HG02884 (cell line): ENCODE measurements around the gene HLA-DPA1.
"Not testable (repeated sequence)": the region's sequence is repeated elsewhere in the genome, so short reads cannot be mapped to it uniquely, and the experiment has no call there.

ENCODE experiments used
- ATAC-seq: cut with Tn5 transposase; IDR thresholded peaks from one replicate; pipeline ENCODE4 v1.9.1; 2021; ENCODE audit warnings: mild to moderate bottlenecking, moderate library complexity; ENCODE audit not compliant: unreplicated experiment

HLA-DPA1 gene

DNA sequence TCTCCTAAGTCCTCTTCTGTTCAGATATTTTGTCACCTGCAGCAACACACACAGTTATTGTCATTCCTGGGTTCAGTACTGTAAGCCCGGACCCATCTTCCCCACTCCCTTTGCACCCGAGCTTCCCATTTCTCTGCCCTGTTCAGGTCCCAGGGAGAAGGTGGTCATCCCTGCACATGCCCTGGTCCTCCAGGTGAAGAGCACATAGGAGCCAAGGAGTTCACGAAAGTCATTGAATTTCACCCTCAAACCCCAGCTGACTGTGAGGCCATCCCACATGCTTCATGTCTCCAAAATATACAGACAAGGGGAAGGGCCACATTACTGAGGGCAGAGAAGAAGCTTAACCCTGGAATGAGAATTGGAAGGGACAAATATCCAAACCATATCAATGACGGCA lies 8.1 kb downstream of the HLA-DPA1 start:
- ATAC-seq = no peak

DNA sequence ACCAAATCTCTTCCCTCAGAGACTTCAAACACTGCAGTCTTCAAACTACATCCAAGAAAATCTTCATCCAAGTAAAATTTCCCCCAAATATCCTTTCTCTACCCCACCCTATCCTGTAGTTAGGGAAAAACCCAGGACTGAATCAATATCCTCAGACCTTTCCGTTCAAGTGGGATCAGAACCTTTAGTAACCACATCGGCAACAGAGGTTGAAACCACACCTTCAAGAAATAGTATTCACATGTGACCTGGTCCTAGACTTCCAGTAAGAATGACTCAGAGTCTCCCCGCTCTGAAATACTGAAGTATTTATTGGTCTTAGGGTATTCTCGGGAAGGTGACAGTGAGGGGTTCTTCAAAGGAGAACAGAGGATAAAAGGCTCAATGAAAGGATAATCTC lies 8.7 kb downstream of the HLA-DPA1 start:
- ATAC-seq = no peak

- ATAC-seq = not testable (repeated sequence)
Observed at GRCh38 chr6:33063435-33063834, 10.0 kb downstream of the HLA-DPA1 start.

GRCh38 chr6:33061987-33062386 lies 11.5 kb downstream of the HLA-DPA1 start:
- ATAC-seq = peak; percentile 43

DNA sequence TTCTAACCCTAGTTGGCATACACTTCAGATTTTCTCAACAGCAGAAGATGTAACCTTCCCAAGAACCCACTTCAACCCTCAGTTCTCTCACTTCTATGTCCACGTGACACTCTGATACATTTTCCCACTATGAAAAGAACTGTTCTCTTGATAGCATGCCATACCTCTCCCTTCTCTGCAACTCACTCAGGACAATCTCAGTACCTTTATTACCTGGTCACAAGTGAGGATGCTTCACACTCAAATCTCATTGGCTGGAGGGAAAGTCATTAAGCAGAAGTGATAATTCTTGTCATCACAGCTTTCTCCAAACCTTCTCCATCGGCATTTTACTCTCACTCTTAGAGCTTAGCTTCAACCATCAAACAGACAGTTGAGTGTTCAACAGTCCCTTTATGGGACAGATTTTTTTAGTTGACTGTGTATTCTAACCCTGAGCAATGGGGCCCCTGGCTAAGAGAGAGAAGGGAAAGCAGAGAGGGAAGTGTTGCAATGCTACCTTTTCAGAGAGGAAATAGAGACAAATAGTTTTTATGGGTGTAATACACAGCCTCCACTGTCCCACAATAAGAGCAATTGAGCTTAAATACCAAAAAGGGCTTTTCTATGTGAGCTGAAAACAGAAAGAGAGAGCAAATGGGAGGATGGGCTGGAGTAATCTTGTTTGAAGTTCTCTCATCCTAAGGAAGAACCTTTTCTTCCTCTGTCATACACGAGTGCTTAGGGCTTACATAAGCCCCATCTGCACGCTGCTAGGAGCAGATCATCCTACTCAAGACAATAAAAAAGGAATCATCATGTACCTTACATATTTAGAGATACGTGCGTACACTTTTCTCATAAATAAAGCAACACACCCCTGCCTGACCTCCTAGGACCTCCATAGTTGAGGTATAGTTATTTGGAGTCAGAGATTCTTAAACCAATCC lies 16.0 kb downstream of the HLA-DPA1 start:
- no peak for ATAC-seq

DNA sequence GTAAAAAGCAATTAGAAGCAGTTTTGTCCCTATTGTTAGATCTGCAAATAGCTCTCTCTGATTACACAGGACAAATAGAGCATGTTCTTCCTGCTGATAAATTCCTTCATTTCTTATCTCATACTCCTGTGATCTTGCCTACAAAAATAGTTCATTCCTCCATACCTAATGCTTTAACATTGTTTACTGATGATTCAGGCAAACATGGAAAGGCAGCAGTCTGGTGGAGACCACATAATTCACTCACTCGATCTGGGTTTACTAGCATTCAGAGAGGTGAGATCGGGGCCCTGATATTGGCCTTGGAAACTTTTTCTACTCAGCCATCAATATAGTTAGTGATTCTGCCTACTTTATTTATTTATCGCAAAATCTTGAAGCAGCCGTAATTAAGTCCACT lies 20.2 kb downstream of the HLA-DPA1 start:
- ATAC-seq = no peak

- no peak for ATAC-seq
Observed at GRCh38 chr6:33052627-33053026, 20.8 kb downstream of the HLA-DPA1 start.

DNA sequence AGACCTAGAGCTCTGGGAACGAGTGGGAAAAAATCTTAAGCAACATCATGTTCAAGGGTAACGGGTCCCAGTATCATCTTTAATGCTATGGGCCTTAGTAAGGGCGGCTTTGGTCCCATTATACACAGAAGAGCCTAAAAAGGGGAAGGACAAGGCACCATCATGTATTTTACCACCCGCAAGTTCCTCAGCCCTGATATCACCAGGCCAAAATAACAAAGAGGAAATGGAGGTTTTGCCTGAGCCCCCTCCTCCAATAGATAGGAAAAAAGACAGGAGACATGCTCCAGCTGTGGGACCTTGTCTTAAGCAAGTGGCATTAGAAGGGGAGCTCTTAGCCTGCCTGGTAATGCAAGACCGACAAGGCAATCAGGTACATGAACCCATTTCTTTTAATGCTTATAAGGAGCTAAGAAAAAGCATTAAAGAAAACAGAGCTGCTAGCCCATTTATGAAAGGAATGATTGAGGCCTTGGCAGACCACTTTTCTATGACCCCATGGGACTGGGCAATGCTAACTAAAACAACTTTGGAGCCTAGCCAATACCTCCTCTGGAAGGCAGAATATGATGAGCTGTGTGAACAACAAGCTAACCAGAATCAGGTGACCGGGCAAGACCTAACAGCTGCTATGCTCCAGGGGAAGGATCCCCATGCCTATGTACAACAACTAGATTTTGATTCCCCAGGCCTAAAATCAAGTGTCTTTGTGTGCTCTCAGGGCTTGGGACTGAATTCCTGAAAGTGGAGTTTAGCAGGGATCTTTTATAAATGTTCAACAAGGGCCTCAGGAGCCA lies 23.2 kb downstream of the HLA-DPA1 start:
- ATAC-seq = no peak

DNA sequence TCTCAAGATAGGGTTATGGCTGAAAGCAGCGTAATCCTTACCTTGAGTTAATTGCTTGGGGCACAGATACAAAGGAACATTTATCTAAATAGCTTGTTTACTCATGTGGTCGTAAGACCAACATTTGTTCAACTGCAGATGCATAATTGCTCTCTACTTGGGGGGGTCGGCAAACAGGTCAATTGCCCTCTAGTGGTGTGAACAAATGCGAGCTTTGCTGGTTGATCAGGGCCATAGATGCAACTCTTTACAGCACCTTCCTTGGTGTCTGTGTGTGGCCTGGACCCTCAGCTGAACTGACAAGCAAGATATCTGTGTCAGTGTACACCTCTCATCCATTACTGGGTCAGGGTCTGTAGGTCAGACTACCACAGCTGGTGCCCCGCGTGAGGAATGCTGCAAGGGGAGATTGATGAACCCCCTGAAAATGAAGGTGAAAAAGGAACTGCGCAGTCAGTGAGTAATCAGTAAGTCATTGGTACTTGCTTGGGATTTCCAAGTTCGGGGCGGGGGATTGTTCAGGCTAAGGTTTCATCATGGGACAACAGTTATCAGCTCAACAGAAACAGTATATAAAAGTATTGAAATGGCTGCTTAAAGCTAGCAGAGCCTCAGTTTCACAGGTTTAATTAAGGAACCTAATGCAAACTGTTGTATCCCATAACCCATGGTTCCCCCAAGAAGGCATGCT lies 24.0 kb downstream of the HLA-DPA1 start:
- no peak for ATAC-seq

GRCh38 chr6:33040157-33040556 lies 33.3 kb downstream of the HLA-DPA1 start:
- no peak for ATAC-seq

GRCh38 chr6:33036535-33036934 lies 36.9 kb downstream of the HLA-DPA1 start:
- ATAC-seq = no peak

GRCh38 chr6:33034554-33034953 lies 38.9 kb downstream of the HLA-DPA1 start:
- no peak for ATAC-seq

DNA sequence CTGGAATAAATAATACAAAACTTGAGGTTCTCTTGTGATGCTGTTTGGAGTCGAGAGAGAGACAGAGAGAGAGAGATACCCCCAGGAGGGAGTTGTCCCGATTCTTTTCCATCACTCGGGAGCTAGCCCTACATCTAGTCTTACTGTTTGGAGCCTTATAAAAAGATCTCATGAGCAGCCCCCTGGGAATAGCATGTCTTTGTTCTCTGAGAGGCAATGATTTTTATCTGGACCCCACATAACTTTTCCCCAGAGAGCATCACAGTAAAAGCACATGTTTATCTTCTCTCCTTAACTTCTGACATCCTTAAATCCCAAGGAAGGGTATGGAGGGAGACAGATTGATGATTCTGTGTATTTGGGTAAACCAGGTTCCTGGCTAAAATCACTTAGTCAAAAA lies 43.2 kb downstream of the HLA-DPA1 start:
- no peak for ATAC-seq

GRCh38 chr6:33029328-33030184 lies 43.9 kb downstream of the HLA-DPA1 start:
- peak; percentile 67 for ATAC-seq

- ATAC-seq = no peak
Observed at GRCh38 chr6:33028220-33028849, 45.1 kb downstream of the HLA-DPA1 start.

DNA sequence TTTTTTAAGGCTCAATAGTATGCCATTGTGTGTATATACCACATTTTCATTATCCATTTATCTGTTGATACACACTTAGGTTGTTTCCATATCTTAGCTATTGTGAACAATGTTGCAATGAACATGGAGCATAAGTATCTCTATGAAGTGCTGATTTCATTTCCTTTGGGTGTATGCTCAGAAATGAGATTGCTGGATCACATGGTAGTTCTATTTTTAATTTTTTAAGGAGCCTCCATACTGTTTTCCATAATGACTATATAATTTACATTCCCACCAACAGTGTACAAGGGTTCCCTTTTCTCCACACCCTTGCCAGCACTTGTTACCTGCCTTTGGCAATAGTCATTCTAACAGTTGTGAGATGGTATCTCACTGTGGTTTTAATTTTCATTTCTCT lies 48.9 kb downstream of the HLA-DPA1 start:
- no peak for ATAC-seq

- no peak for ATAC-seq
Observed at GRCh38 chr6:33023536-33023935, 49.9 kb downstream of the HLA-DPA1 start.

GRCh38 chr6:33021917-33022316 lies 51.5 kb downstream of the HLA-DPA1 start:
- ATAC-seq = no peak

- no peak for ATAC-seq
Observed at GRCh38 chr6:33019372-33019771, 54.1 kb downstream of the HLA-DPA1 start.

GRCh38 chr6:33018904-33019303 lies 54.5 kb downstream of the HLA-DPA1 start:
- no peak for ATAC-seq
